GM23248 (cell line): ENCODE measurements around the gene RPL26.

ENCODE experiments used
- EZH2 ChIP-seq: fragments of 200-600 bp; sonication (generic); IDR thresholded peaks from 2 replicates; pipeline ENCODE4 v1.6.1; 2018; ENCODE audit warnings: antibody characterized with exemption, mild to moderate bottlenecking; ENCODE audit not compliant: insufficient read depth, poor library complexity, severe bottlenecking
- EZH2phosphoT487 ChIP-seq: fragments of 200-600 bp; sonication (generic); IDR thresholded peaks from 2 replicates; pipeline ENCODE4 v1.6.1; 2018; ENCODE audit warnings: antibody characterized with exemption, moderate library complexity, mild to moderate bottlenecking, low read depth; ENCODE audit not compliant: insufficient read depth

DNA sequence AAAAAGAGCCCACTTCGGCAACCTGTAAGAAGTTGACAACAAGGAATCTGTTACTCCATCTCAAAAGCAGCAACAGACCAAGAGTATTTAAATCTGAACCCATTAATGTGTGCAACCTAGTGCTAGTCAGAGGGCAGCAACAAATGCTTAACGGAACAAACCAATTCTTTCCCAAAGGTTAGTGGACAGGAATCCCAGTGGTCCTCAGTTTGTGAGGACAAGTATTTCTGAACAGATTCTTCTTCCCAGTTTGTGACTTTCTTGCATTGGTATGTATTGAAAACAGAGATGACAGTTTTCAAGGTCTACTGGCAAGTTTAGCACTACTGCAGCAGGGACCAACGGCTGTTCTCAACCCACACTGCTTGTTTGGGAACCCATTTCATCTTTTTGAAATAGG, 2.9 kb downstream of the RPL26 start:
- TF ChIP-seq EZH2: no peak
- TF ChIP-seq EZH2phosphoT487: no peak
